T-helper 2 cell treated with Interferon-gamma antibody and Interleukin-4, amounts not matched to agents 5 μg/mL and 100 μg/mL, for 36 hours (primary cell): ENCODE data around the gene TBX4.
"Not testable (repeated sequence)": the region's sequence is repeated elsewhere in the genome, so short reads cannot be mapped to it uniquely, and the experiment has no call there.

ENCODE experiments used
- DNase-seq: peaks from one replicate; pipeline ENCODE4 v3.0.0; 2021; ENCODE audit warnings: low spot score
- H3K27ac Mint-ChIP-seq: one replicate; pipeline ENCODE4 v1.8.0; 2021; ENCODE audit warnings: mild to moderate bottlenecking, mixed read lengths
- H3K27me3 Mint-ChIP-seq: one replicate; pipeline ENCODE4 v1.8.0; 2021; ENCODE audit warnings: low read depth, mixed read lengths
- H3K36me3 Mint-ChIP-seq: one replicate; pipeline ENCODE4 v1.8.0; 2021; ENCODE audit warnings: low read depth, mixed read lengths
- H3K4me1 Mint-ChIP-seq: one replicate; pipeline ENCODE4 v1.8.0; 2021; ENCODE audit warnings: low read depth, mixed read lengths
- H3K4me3 Mint-ChIP-seq: one replicate; pipeline ENCODE4 v1.8.0; 2022; ENCODE audit warnings: mild to moderate bottlenecking, moderate library complexity, mixed read lengths
- H3K9me3 Mint-ChIP-seq: one replicate; pipeline ENCODE4 v1.8.0; 2021; ENCODE audit warnings: mixed read lengths

The TBX4 gene

DNA sequence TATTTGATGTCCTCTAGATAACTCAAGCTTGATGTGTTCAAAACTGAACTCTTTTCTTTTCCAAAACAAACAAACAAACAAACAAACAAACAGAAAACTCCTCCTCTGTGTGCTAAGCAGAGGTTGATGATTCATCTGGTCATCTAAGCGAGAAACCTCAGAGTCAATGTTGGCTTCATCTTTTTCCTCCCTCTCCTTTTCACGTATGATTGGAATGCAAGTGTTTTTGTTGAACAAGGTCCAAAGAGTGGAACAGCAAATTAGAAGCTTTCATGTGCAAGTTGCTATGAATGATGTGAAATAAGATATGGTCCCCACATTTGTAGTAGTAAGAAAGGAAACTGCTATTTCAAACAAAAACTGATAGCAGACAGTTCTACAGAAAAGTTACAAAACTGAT lies 52.5 kb downstream of the TBX4 start:
- Mint-ChIP-seq H3K36me3 (no peaks in the 10 kb centered on the region), H3K4me1 (peaks cover 9% of the 10 kb centered on the region), H3K27ac (no peak overlapping the region), H3K4me3 (no peak overlapping the region), H3K27me3 (peaks cover 43% of the 10 kb centered on the region), H3K9me3 (no peaks in the 10 kb centered on the region)
- no peak for DNase-seq

GRCh38 chr17:61505846-61506627 lies 53.8 kb downstream of the TBX4 start:
- peaks cover 9% of the 10 kb centered on the region for H3K4me1 Mint-ChIP-seq
- H3K4me3 Mint-ChIP-seq = no peak overlapping the region
- peaks cover 35% of the 10 kb centered on the region for H3K27me3 Mint-ChIP-seq

DNA sequence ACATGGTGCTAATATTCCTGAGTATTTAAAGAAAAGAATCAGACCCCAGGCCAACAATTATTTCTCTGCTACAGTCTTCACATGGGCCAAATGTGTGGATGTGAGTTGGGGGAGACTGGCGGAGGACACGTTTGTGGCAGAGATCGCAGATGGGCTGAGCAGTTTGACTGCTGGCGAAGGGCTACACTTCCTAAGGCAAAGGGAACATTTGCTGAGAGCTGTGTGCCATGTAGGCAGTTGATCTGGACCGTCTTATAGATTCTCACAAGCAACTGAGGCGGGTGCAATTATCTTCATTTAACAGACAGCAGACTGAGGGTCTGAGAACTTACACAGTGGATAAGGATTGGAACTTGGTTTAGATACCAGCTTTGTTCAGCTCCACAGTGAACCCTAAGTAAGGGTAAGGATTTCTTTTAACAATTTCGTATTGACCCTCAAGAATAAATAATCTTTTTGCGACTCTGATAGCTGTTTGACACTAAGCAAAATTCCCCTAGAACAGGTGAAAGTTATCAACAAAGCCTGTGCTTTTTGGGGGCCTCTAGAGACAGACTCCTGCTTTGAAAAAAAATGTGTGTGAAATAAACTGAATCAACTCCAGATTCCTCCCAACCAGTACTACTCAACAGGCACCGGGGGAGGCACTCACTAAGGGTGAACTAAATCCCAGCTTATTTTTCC lies 55.3 kb downstream of the TBX4 start:
- Mint-ChIP-seq H3K27ac (no peak overlapping the region), H3K4me1 (peaks cover 9% of the 10 kb centered on the region), H3K4me3 (no peak overlapping the region), H3K27me3 (peaks cover 28% of the 10 kb centered on the region), H3K9me3 (no peaks in the 10 kb centered on the region), H3K36me3 (no peaks in the 10 kb centered on the region)
- DNase-seq = no peak

More at GRCh38 chr17:61505846-61506627, 53.8 kb downstream of the TBX4 start:
- no peaks in the 10 kb centered on the region for H3K36me3 Mint-ChIP-seq
- no peaks in the 10 kb centered on the region for H3K9me3 Mint-ChIP-seq
- H3K27ac Mint-ChIP-seq = no peak overlapping the region
- no peak for DNase-seq

GRCh38 chr17:61508912-61509311 lies 56.7 kb downstream of the TBX4 start:
- Mint-ChIP-seq H3K9me3 (no peaks in the 10 kb centered on the region), H3K36me3 (no peaks in the 10 kb centered on the region), H3K4me1 (peaks cover 9% of the 10 kb centered on the region), H3K27ac (no peak overlapping the region), H3K27me3 (peaks cover 26% of the 10 kb centered on the region), H3K4me3 (no peak overlapping the region)
- DNase-seq = no peak

DNA sequence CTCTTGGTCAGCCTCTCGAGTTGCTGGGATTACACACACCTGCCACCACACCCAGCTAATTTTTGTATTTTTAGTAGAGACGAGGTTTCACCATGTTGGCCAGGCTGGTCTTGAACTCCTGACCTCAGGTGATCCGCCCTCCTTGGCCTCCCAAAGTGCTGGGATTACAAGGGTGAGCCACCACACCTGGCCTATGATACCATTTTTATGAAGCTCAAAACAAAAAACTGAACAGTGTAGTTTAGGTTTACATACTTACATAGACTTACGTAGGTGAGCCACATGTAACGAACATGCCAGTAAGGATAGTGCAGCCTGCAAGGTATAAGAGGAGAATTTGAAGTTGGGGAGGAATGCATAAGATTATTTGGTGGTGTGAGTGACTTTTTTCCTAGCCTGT lies 57.2 kb downstream of the TBX4 start:
- H3K27me3 Mint-ChIP-seq = peaks cover 26% of the 10 kb centered on the region
- not testable (repeated sequence) for H3K4me1 Mint-ChIP-seq, H3K27ac Mint-ChIP-seq, H3K9me3 Mint-ChIP-seq, H3K36me3 Mint-ChIP-seq, H3K4me3 Mint-ChIP-seq, DNase-seq

GRCh38 chr17:61510237-61510636 lies 58.0 kb downstream of the TBX4 start:
- Mint-ChIP-seq H3K27me3 (peaks cover 24% of the 10 kb centered on the region), H3K9me3 (no peaks in the 10 kb centered on the region), H3K4me3 (no peak overlapping the region), H3K27ac (no peak overlapping the region), H3K36me3 (no peaks in the 10 kb centered on the region), H3K4me1 (peaks cover 2% of the 10 kb centered on the region)
- no peak for DNase-seq

DNA sequence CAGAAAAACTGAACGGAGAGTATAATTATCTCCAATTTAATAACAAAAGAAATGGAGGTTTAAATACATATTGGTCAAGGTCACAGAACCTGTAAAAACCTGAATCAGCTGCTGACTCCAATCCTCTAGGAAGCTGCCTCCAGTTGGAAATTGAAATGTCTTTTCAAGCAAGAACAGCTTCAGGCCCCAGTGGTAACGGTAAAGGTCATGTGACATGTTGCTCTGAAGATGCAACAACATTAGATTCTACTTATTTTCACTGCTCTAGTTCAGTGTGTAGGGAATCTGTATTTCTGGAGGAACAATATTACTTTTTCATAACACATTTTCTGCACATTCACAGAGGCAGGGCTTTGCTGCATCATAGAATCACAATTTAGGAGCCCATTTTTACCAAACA lies 58.8 kb downstream of the TBX4 start:
- H3K4me1 Mint-ChIP-seq = no peaks in the 10 kb centered on the region
- no peaks in the 10 kb centered on the region for H3K36me3 Mint-ChIP-seq
- peaks cover 24% of the 10 kb centered on the region for H3K27me3 Mint-ChIP-seq
- H3K4me3 Mint-ChIP-seq = no peak overlapping the region
- no peak for DNase-seq
- H3K27ac Mint-ChIP-seq = no peak overlapping the region
- H3K9me3 Mint-ChIP-seq = no peaks in the 10 kb centered on the region

GRCh38 chr17:61511480-61512182 lies 59.4 kb downstream of the TBX4 start:
- H3K9me3 Mint-ChIP-seq = no peaks in the 10 kb centered on the region
- no peak overlapping the region for H3K4me3 Mint-ChIP-seq
- H3K27ac Mint-ChIP-seq = no peak overlapping the region
- DNase-seq = no peak
- H3K27me3 Mint-ChIP-seq = peaks cover 27% of the 10 kb centered on the region
- no peaks in the 10 kb centered on the region for H3K4me1 Mint-ChIP-seq
- no peaks in the 10 kb centered on the region for H3K36me3 Mint-ChIP-seq

DNA sequence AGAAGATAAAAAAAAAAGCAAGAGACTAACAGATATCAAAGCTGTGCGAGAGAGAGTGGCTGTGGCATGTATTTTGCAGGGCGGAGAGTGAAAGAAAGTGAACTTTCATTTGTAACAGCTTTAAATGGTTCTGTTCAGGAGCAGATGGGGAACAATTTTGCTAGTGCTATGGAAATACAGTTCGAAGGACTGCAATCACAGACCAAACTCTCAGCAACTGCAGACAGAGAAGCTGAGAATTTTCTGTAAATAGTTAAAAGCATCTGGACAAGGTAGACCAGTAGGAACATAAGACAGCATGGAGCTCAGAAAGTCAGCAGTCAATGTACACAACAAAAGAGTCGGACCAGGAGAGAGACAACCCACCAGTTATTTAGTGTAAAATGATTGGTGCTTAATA lies 62.3 kb downstream of the TBX4 start:
- Mint-ChIP-seq H3K9me3 (no peaks in the 10 kb centered on the region), H3K4me1 (no peaks in the 10 kb centered on the region), H3K4me3 (no peak overlapping the region), H3K36me3 (no peaks in the 10 kb centered on the region), H3K27me3 (peaks cover 24% of the 10 kb centered on the region), H3K27ac (no peak overlapping the region)
- no peak for DNase-seq

DNA sequence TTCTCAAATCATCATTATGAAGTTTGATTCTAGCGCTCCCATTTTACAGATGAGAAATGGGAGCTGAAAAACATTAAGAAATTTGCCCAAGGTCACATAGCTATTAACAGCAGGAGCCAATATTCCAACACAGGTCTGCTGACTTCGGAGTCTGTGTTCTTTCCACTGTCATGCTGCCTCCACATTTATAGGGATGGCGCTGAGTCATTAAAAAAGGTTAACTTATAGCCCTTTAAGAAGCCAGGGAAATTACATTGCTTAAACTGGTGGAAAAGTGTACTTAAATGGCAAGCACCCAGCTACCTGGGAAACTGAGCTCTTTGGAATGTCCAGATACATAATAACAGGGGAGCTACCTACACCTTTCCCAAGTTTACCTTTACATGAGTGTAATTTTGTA lies 65.0 kb downstream of the TBX4 start:
- no peak overlapping the region for H3K27ac Mint-ChIP-seq
- H3K27me3 Mint-ChIP-seq = peaks cover 34% of the 10 kb centered on the region
- no peak for DNase-seq
- H3K36me3 Mint-ChIP-seq = no peaks in the 10 kb centered on the region
- H3K4me1 Mint-ChIP-seq = no peaks in the 10 kb centered on the region
- no peaks in the 10 kb centered on the region for H3K9me3 Mint-ChIP-seq
- H3K4me3 Mint-ChIP-seq = no peak overlapping the region

- Mint-ChIP-seq H3K4me1 (no peaks in the 10 kb centered on the region), H3K36me3 (no peaks in the 10 kb centered on the region), H3K27me3 (peaks cover 36% of the 10 kb centered on the region), H3K27ac (no peak overlapping the region), H3K9me3 (no peaks in the 10 kb centered on the region), H3K4me3 (no peak overlapping the region)
- no peak for DNase-seq
Measured at GRCh38 chr17:61517843-61518606, 65.8 kb downstream of the TBX4 start.

DNA sequence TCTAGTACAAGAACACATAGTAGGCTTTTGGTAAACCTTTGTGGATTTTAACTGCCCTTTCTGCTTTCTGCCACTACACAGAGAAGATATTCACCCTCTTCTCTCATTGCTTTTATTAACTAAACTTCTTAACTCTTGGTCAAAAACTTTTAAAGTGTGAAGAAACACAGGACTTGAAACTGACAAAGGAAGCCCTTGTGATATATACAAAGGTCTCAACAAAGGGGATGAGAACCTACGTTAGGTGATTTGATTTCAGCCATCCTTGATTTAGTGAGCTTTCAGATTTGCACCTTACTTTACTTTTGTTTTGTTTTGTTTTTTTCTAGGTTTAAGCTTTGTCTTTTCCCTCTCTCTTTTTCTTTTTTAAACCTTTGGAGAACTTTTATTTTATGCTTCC lies 66.9 kb downstream of the TBX4 start:
- Mint-ChIP-seq H3K4me3 (no peak overlapping the region), H3K36me3 (no peaks in the 10 kb centered on the region), H3K27me3 (peaks cover 36% of the 10 kb centered on the region)

GRCh38 chr17:61519754-61520440 lies 67.7 kb downstream of the TBX4 start:
- no peaks in the 10 kb centered on the region for H3K4me1 Mint-ChIP-seq
- no peak overlapping the region for H3K27ac Mint-ChIP-seq
- H3K36me3 Mint-ChIP-seq = no peaks in the 10 kb centered on the region
- H3K9me3 Mint-ChIP-seq = no peaks in the 10 kb centered on the region
- no peak overlapping the region for H3K4me3 Mint-ChIP-seq
- DNase-seq = no peak
- H3K27me3 Mint-ChIP-seq = peaks cover 40% of the 10 kb centered on the region

More for the DNA sequence above, 66.9 kb downstream of the TBX4 start:
- Mint-ChIP-seq H3K9me3 (no peaks in the 10 kb centered on the region), H3K27ac (no peak overlapping the region), H3K4me1 (no peaks in the 10 kb centered on the region)
- no peak for DNase-seq
